HEK293 (cell line): ENCODE measurements around the gene ZEB2.

Source experiments
- CTCF ChIA-PET: fragments of 350-600 bp; formaldehyde crosslinking; extraction: SDS; loops from one replicate; lab custom pipeline; 2021; ENCODE audit warnings: antibody characterized with exemption; lab: Yijun Ruan, JAX
- POLR2A ChIA-PET: fragments of 300-600 bp; formaldehyde crosslinking; extraction: SDS; loops from one replicate; lab custom pipeline; 2020; ENCODE audit warnings: antibody characterized with exemption, inconsistent platforms; lab: Yijun Ruan, JAX
- H3K27ac ChIP-seq: fragments of 200-500 bp; sonication (Bioruptor generic); 2 replicates; pipeline ENCODE4 v1.5.1; 2014; ENCODE audit warnings: low read depth, low read length, control low read depth, inconsistent platforms; ENCODE audit errors: extremely low read depth
- H3K36me3 ChIP-seq, 2 experiments: fragments of 200-500 bp in 1 of 2; sonication (Bioruptor generic) in 1 of 2; 1 replicate in 1 of 2; 2 replicates in 1 of 2; pipeline ENCODE4 v1.5.1; 2014 to 2017; ENCODE audit warnings: inconsistent platforms in 2 of 2, low read length in 2 of 2; ENCODE audit not compliant: control insufficient read depth in 2 of 2, insufficient read depth in 1 of 2
- H3K4me1 ChIP-seq: fragments of 200-500 bp; sonication (Bioruptor generic); 2 replicates; pipeline ENCODE4 v1.5.1; 2014; ENCODE audit warnings: mild to moderate bottlenecking, low read length, inconsistent platforms; ENCODE audit not compliant: control insufficient read depth, insufficient read depth
- H3K4me3 ChIP-seq: 2 replicates; pipeline ENCODE4 v1.5.1; 2011; ENCODE audit warnings: low read depth, mild to moderate bottlenecking, control low read depth, low read length, moderate library complexity
- H3K9me3 ChIP-seq: fragments of 200-500 bp; sonication (Bioruptor generic); 2 replicates; pipeline ENCODE4 v1.5.1; 2014; ENCODE audit warnings: low read depth, low read length, inconsistent platforms; ENCODE audit not compliant: control insufficient read depth, insufficient read depth
- GLIS2 ChIP-seq: fragments of 450-650 bp; formaldehyde crosslinking; IDR thresholded peaks from 2 replicates; pipeline ENCODE4 v1.5.1; 2016; ENCODE audit warnings: missing biosample characterization, missing genetic modification characterization
- HOXD13 ChIP-seq: sonication (generic); formaldehyde crosslinking; IDR thresholded peaks from 2 replicates; pipeline ENCODE4 v1.8.0; 2022; ENCODE audit warnings: missing genetic modification reagents, borderline replicate concordance
- MEIS1 ChIP-seq: sonication (generic); formaldehyde crosslinking; IDR thresholded peaks from 2 replicates; pipeline ENCODE4 v1.8.1; 2022; ENCODE audit warnings: missing genetic modification reagents, mild to moderate bottlenecking, borderline replicate concordance
- WT1 ChIP-seq: fragments of 450-650 bp; formaldehyde crosslinking; IDR thresholded peaks from 2 replicates; pipeline ENCODE4 v1.5.1; 2016; ENCODE audit warnings: missing biosample characterization, missing genetic modification characterization
- ZBTB11 ChIP-seq: fragments of 450-650 bp; formaldehyde crosslinking; conservative IDR thresholded peaks from 2 replicates; pipeline ENCODE4 v1.5.1; 2016; ENCODE audit warnings: low read depth, missing biosample characterization, missing genetic modification characterization
- ZBTB17 ChIP-seq: fragments of 450-650 bp; formaldehyde crosslinking; IDR thresholded peaks from 2 replicates; pipeline ENCODE4 v1.5.1; 2016; ENCODE audit warnings: missing biosample characterization, missing genetic modification characterization
- ZIC2 ChIP-seq: fragments of 450-650 bp; formaldehyde crosslinking; IDR thresholded peaks from 2 replicates; pipeline ENCODE4 v1.5.1; 2016; ENCODE audit warnings: missing biosample characterization, missing genetic modification characterization
- ZNF169 ChIP-seq: fragments of 450-650 bp; formaldehyde crosslinking; IDR thresholded peaks from 2 replicates; pipeline ENCODE4 v1.5.1; 2016; ENCODE audit warnings: missing biosample characterization, missing genetic modification characterization
- ZNF239 ChIP-seq: fragments of 450-650 bp; formaldehyde crosslinking; IDR thresholded peaks from 2 replicates; pipeline ENCODE4 v1.5.1; 2016; ENCODE audit warnings: missing biosample characterization, missing genetic modification characterization
- ZNF324 ChIP-seq: fragments of 450-650 bp; formaldehyde crosslinking; IDR thresholded peaks from 2 replicates; pipeline ENCODE4 v1.5.1; 2016; ENCODE audit warnings: missing biosample characterization, missing genetic modification characterization
- ZNF335 ChIP-seq: fragments of 450-650 bp; formaldehyde crosslinking; conservative IDR thresholded peaks from 2 replicates; pipeline ENCODE4 v1.5.1; 2016; ENCODE audit warnings: missing biosample characterization, missing genetic modification characterization
- ZNF366 ChIP-seq: fragments of 450-650 bp; formaldehyde crosslinking; conservative IDR thresholded peaks from 2 replicates; pipeline ENCODE4 v1.5.1; 2016; ENCODE audit warnings: missing biosample characterization, missing genetic modification characterization
- ZNF391 ChIP-seq: fragments of 450-650 bp; formaldehyde crosslinking; IDR thresholded peaks from 2 replicates; pipeline ENCODE4 v1.5.1; 2016; ENCODE audit warnings: low read depth, missing biosample characterization, missing genetic modification characterization, borderline replicate concordance
- ZNF529 ChIP-seq: fragments of 450-650 bp; formaldehyde crosslinking; IDR thresholded peaks from 2 replicates; pipeline ENCODE4 v1.5.1; 2017; ENCODE audit warnings: missing genetic modification characterization, missing biosample characterization; ENCODE audit not compliant: insufficient replicate concordance
- ZNF580 ChIP-seq: fragments of 450-650 bp; formaldehyde crosslinking; IDR thresholded peaks from 2 replicates; pipeline ENCODE4 v1.5.1; 2016; ENCODE audit warnings: missing biosample characterization, missing genetic modification characterization
- ZNF692 ChIP-seq: fragments of 450-650 bp; formaldehyde crosslinking; IDR thresholded peaks from 2 replicates; pipeline ENCODE4 v1.5.1; 2016; ENCODE audit warnings: missing biosample characterization, missing genetic modification characterization
- ZNF707 ChIP-seq: fragments of 450-650 bp; formaldehyde crosslinking; IDR thresholded peaks from 2 replicates; pipeline ENCODE4 v1.5.1; 2016; ENCODE audit warnings: missing biosample characterization, missing genetic modification characterization
- ZSCAN30 ChIP-seq: fragments of 450-650 bp; IDR thresholded peaks from 2 replicates; pipeline ENCODE4 v1.5.1; 2018; ENCODE audit warnings: missing biosample characterization, mild to moderate bottlenecking, missing genetic modification characterization, moderate library complexity

ZEB2 gene

GRCh38 chr2:144456680-144457079 is 63.2 kb downstream of the ZEB2 start:
- H3K9me3 ChIP-seq = no peaks in the 10 kb centered on the region
- POLR2A ChIA-PET = no interaction called here
- H3K4me3 ChIP-seq = no peak overlapping the region
- TF ChIP-seq ZBTB17 (0 out of 2 replicates have a peak, but pooled peaks have one; percentile 19), ZSCAN30 (tag by site-specific recombination) (no peak)
- TF ChIP-seq, all 188 proteins: peak for 1
- Histone ChIP-seq H3K27ac (no peak overlapping the region), H3K36me3 (no peaks in the 10 kb centered on the region), H3K4me1 (peaks cover 60% of the 10 kb centered on the region)
- CTCF ChIA-PET = no interaction called here

- H3K27ac ChIP-seq = no peak overlapping the region
- ChIA-PET POLR2A (no interaction called here), CTCF (interaction anchor here (0.6 to 1.2 kb wide), 2 partner anchors 12 to 21 kb away, joined by 3 to 4 read pairs; no protein-coding TSS in a partner anchor)
- TF ChIP-seq ZBTB11 (tag by site-specific recombination) (no peak), ZNF391 (tag by site-specific recombination) (no peak), GLIS2 (tag by site-specific recombination) (no peak), ZIC2 (no peak), HOXD13 (CRISPR knock-in tag) (no peak), ZNF239 (tag by site-specific recombination) (no peak), ZNF692 (no peak), ZNF580 (tag by site-specific recombination) (no peak), ZNF324 (tag by site-specific recombination) (no peak), ZNF366 (tag by site-specific recombination) (no peak), ZNF529 (tag by site-specific recombination) (no peak), ZNF707 (tag by site-specific recombination) (no peak), ZNF169 (tag by site-specific recombination) (no peak), MEIS1 (CRISPR knock-in tag) (no peak), ZNF335 (no peak), WT1 (tag by site-specific recombination) (no peak)
- no peaks in the 10 kb centered on the region for H3K9me3 ChIP-seq
- no peak overlapping the region for H3K4me3 ChIP-seq
- H3K36me3 ChIP-seq = no peaks in the 10 kb centered on the region
- peaks cover 57% of the 10 kb centered on the region for H3K4me1 ChIP-seq
These were observed 63.9 kb downstream of the ZEB2 start for GRCh38 chr2:144455987-144456386.
